Type B pancreatic cell (in vitro differentiated cells): ENCODE measurements around the gene LDAH. TPM values are rescaled to one million over a fixed set of nuclear protein-coding genes. Genes with fewer than 3 reads are reported as not detected.
A peak's percentile ranks its signal among the peaks of the same experiment; 100 is the strongest.

Experiments
- DNase-seq: peaks from one replicate; pipeline ENCODE4 v3.0.0; 2021; ENCODE audit warnings: mixed read lengths; ENCODE audit not compliant: unreplicated experiment; ENCODE audit errors: extremely low spot score
- H3K27ac Mint-ChIP-seq: 2 replicates; pipeline ENCODE4 v1.8.0; 2021; ENCODE audit warnings: mild to moderate bottlenecking, mixed read lengths
- H3K27me3 Mint-ChIP-seq: 2 replicates; pipeline ENCODE4 v1.8.0; 2021; ENCODE audit warnings: mixed read lengths
- H3K36me3 Mint-ChIP-seq: 2 replicates; pipeline ENCODE4 v1.8.0; 2021; ENCODE audit warnings: mixed read lengths
- H3K4me1 Mint-ChIP-seq: one replicate; pipeline ENCODE4 v1.8.0; 2021; ENCODE audit warnings: mixed read lengths; ENCODE audit not compliant: unreplicated experiment
- H3K4me3 Mint-ChIP-seq: 2 replicates; pipeline ENCODE4 v1.8.0; 2021; ENCODE audit warnings: mild to moderate bottlenecking, mixed read lengths
- H3K9me3 Mint-ChIP-seq: 2 replicates; pipeline ENCODE4 v1.8.0; 2021; ENCODE audit warnings: mixed read lengths
- total RNA-seq: library from RNA; stranded (reverse); gene quantifications from 2 replicates; pipeline ENCODE4 v1.2.1, GENCODE V29; 2021; ENCODE audit warnings: low replicate concordance
- TF ChIP-seq, protein P1 (sequence below): fragments of 200-600 bp; sonication (generic); conservative IDR thresholded peaks from 2 replicates; pipeline ENCODE4 v1.5.0; 2021; ENCODE audit warnings: antibody characterized with exemption, mild to moderate bottlenecking

LDAH gene
- total RNA-seq, 1 donor from 2014 or later = 30.1 TPM

GRCh38 chr2:20649576-20649975, 173.3 kb downstream of the LDAH start:
- no peak for DNase-seq
- Mint-ChIP-seq H3K4me1 (peaks cover 26% of the 10 kb centered on the region), H3K36me3 (no peaks in the 10 kb centered on the region), H3K27ac (peak overlapping the region; percentile 77), H3K4me3 (peak overlapping the region; percentile 91), H3K9me3 (no peaks in the 10 kb centered on the region), H3K27me3 (peaks cover 5% of the 10 kb centered on the region)
- TF ChIP-seq, protein P1, sequence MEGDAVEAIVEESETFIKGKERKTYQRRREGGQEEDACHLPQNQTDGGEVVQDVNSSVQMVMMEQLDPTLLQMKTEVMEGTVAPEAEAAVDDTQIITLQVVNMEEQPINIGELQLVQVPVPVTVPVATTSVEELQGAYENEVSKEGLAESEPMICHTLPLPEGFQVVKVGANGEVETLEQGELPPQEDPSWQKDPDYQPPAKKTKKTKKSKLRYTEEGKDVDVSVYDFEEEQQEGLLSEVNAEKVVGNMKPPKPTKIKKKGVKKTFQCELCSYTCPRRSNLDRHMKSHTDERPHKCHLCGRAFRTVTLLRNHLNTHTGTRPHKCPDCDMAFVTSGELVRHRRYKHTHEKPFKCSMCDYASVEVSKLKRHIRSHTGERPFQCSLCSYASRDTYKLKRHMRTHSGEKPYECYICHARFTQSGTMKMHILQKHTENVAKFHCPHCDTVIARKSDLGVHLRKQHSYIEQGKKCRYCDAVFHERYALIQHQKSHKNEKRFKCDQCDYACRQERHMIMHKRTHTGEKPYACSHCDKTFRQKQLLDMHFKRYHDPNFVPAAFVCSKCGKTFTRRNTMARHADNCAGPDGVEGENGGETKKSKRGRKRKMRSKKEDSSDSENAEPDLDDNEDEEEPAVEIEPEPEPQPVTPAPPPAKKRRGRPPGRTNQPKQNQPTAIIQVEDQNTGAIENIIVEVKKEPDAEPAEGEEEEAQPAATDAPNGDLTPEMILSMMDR = no peak

GRCh38 chr2:20648831-20649230, 174.1 kb downstream of the LDAH start:
- Mint-ChIP-seq H3K4me1 (peaks cover 26% of the 10 kb centered on the region), H3K9me3 (no peaks in the 10 kb centered on the region), H3K36me3 (no peaks in the 10 kb centered on the region), H3K27me3 (peaks cover 3% of the 10 kb centered on the region), H3K4me3 (peak overlapping the region; percentile 55), H3K27ac (peak overlapping the region; percentile 23)
- TF ChIP-seq, protein P1 = no peak
- no peak for DNase-seq

DNA sequence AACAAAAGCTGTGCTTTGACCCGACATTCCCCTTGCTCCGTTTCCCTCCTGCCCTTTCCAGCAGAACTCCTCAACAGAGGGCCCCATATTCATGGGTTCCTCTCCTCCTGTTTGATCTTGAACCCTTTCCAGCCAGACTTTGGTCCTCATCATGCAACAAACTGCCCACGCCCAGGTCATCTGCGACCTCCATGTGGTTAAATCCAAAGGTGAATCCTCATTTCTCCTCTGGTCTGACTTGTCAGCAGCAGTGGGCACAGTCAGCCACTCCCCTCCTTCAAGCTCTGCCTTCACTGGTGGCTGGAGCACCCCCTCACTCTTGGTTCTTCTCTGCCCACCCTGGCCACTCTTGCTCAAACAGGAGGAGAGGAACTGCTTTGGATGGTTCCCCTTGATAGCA, 174.7 kb downstream of the LDAH start:
- Mint-ChIP-seq H3K9me3 (no peaks in the 10 kb centered on the region), H3K27me3 (peaks cover 3% of the 10 kb centered on the region), H3K27ac (no peak overlapping the region), H3K4me1 (peaks cover 26% of the 10 kb centered on the region), H3K4me3 (peak overlapping the region; percentile 55), H3K36me3 (no peaks in the 10 kb centered on the region)
- no peak for DNase-seq
- TF ChIP-seq, protein P1 = no peak

GRCh38 chr2:20647738-20648137, 175.2 kb downstream of the LDAH start:
- Mint-ChIP-seq H3K4me1 (peaks cover 26% of the 10 kb centered on the region), H3K27me3 (peaks cover 1% of the 10 kb centered on the region), H3K36me3 (no peaks in the 10 kb centered on the region), H3K27ac (no peak overlapping the region), H3K4me3 (peak overlapping the region; percentile 37), H3K9me3 (no peaks in the 10 kb centered on the region)
- TF ChIP-seq, protein P1 = no peak
- no peak for DNase-seq

DNA sequence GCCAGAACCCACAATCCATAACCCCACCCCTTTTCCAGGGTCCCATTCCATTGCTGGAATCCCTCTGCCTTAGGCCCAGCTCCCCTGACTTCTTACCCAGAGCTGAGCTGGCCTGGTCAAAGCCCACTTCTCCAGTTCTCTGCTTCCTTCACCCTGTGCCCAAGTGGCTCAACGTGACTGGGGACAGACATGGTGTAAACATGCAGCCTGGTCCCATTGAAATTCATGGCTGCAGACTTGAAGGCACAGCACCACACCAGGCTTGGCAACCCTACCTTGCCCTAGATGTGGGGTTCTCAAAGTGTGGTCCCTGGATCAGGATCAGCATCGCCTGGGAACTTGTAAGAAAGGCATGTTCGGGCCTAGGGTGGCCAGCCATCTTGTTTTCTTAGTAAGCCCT, 175.7 kb downstream of the LDAH start:
- Mint-ChIP-seq H3K4me1 (peaks cover 26% of the 10 kb centered on the region), H3K27me3 (no peaks in the 10 kb centered on the region), H3K9me3 (no peaks in the 10 kb centered on the region), H3K4me3 (no peak overlapping the region), H3K36me3 (no peaks in the 10 kb centered on the region), H3K27ac (no peak overlapping the region)
- TF ChIP-seq, protein P1 = no peak
- DNase-seq = no peak

DNA sequence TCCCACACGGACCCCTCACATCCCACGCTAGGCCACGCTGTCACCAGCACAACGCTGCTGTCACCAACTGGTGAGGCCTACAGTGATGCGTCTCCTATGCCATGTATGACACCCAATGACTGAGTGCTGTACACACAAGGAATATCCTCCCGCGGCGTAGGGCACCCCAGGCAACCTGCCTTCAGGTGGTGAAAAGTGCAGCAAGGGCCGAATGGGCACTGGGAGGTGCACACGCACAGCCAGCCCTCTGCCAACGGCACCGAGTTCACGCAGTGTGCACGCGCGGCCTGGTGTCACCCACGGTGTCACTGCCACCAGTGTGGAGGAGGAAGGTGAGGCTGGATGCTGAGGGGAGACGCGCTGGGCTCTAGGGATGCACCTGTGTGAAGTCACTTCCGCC, 176.5 kb downstream of the LDAH start:
- no peaks in the 10 kb centered on the region for H3K9me3 Mint-ChIP-seq
- peaks cover 26% of the 10 kb centered on the region for H3K4me1 Mint-ChIP-seq
- no peak overlapping the region for H3K27ac Mint-ChIP-seq
- no peaks in the 10 kb centered on the region for H3K36me3 Mint-ChIP-seq
- H3K27me3 Mint-ChIP-seq = no peaks in the 10 kb centered on the region
- TF ChIP-seq, protein P1 = no peak
- no peak overlapping the region for H3K4me3 Mint-ChIP-seq
- no peak for DNase-seq
